ENCODE results near the gene TLE4. TPM values are rescaled to one million over a fixed set of nuclear protein-coding genes. Genes with fewer than 3 reads are reported as not detected.

The TLE4 gene
- total RNA-seq, 4 donors from 2014 or later, result 19.3 to 87.5 (median 41.5) TPM

DNA sequence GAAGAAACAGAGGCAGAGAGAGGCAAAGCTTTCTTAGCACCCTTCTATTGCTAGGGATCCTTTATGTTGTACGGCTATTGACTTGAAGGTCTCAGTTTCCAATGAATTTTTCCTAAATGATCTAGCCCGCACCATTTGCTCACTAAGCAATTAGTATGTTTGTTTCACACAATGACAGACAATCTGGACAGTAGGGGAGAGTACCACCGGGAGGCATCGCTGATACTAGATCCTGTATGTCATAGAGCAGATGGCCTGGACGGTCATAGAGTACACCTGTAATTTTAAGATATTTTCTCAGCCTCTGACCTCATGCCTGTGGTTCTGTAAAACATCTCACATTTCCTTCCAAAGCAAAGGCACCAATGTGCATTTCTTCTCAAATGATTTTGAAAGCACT lies 194.3 kb downstream of the TLE4 start:
- TF ChIP-seq POLR2AphosphoS5 (IDR thresholded peaks at IDR 0.05), result no peak
- TF ChIP-seq POLR2A (IDR thresholded peaks at IDR 0.05), result no peak
- TF ChIP-seq EP300 (IDR thresholded peaks at IDR 0.05; ENCODE audit: low read depth), result no peak
- TF ChIP-seq, protein P1, sequence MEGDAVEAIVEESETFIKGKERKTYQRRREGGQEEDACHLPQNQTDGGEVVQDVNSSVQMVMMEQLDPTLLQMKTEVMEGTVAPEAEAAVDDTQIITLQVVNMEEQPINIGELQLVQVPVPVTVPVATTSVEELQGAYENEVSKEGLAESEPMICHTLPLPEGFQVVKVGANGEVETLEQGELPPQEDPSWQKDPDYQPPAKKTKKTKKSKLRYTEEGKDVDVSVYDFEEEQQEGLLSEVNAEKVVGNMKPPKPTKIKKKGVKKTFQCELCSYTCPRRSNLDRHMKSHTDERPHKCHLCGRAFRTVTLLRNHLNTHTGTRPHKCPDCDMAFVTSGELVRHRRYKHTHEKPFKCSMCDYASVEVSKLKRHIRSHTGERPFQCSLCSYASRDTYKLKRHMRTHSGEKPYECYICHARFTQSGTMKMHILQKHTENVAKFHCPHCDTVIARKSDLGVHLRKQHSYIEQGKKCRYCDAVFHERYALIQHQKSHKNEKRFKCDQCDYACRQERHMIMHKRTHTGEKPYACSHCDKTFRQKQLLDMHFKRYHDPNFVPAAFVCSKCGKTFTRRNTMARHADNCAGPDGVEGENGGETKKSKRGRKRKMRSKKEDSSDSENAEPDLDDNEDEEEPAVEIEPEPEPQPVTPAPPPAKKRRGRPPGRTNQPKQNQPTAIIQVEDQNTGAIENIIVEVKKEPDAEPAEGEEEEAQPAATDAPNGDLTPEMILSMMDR (IDR thresholded peaks at IDR 0.05), result no peak
- Histone ChIP-seq H3K27me3 (no peaks in the 10 kb centered on the region), H3K4me1 (peaks cover 0 to 6% (median 3%) of the 10 kb centered on the region in 4 donors), H3K36me3 (no peaks in the 10 kb centered on the region), H3K4me3 (no peak overlapping the region), H3K27ac (no peak overlapping the region), H3K9me3 (no peaks in the 10 kb centered on the region)
- no peak for DNase-seq
- intact Hi-C loops (cut with DNase I; ENCODE audit: low total_unique reads), result no loop called here
- in situ Hi-C loops (cut with MboI; ENCODE audit: low pct_ligation_motif_present in 1 of 4, low pct_unique_long_range_greater_than_20kb in 1 of 4, low sequenced_read_pairs in 3 of 4), result loop anchor here in 1 of 4 donors (25.0 kb wide), 1 partner anchor 171 kb away; no protein-coding TSS in a partner anchor
- 80 to 94% methylated on average over 1 to 5 of the region's 5 CpGs for WGBS, 2 donors (ENCODE audit: low coverage in 1 of 2)

DNA sequence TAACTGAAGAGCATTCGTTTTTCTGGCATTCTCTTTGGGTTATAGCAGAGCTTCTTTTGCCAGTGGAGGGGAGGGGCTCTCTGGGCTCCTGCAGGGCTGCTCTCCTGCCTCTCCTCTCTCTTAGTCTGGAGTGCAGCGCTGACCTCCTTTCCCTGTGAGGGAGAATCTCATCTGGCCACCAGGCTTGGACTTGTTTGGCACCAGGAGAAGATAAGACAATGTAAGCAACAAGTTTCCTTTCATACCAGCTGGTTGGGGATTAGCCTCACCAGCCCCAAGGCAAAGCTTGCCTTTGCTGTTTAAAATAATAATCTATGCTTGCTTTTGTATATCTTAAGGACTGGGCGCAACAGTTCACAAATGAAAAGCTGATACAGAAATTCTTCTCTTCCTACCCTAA lies 196.4 kb downstream of the TLE4 start:
- Histone ChIP-seq H3K27ac (no peak overlapping the region), H3K27me3 (no peaks in the 10 kb centered on the region), H3K4me1 (peaks cover 0 to 6% (median 3%) of the 10 kb centered on the region in 4 donors), H3K4me3 (no peak overlapping the region), H3K9me3 (no peaks in the 10 kb centered on the region), H3K36me3 (no peaks in the 10 kb centered on the region)
- DNase-seq, result no peak
- intact Hi-C loops (cut with DNase I; ENCODE audit: low total_unique reads), result no loop called here
- in situ Hi-C loops (cut with MboI; ENCODE audit: low pct_ligation_motif_present in 1 of 4, low pct_unique_long_range_greater_than_20kb in 1 of 4, low sequenced_read_pairs in 3 of 4), result loop anchor here in 1 of 4 donors (25.0 kb wide), 1 partner anchor 169 kb away; no protein-coding TSS in a partner anchor
- TF ChIP-seq POLR2AphosphoS5 (IDR thresholded peaks at IDR 0.05) (no peak), EP300 (IDR thresholded peaks at IDR 0.05; ENCODE audit: low read depth) (no peak), POLR2A (IDR thresholded peaks at IDR 0.05) (no peak)
- TF ChIP-seq, protein P1 (IDR thresholded peaks at IDR 0.05), result no peak
- WGBS, 2 donors (ENCODE audit: low coverage in 1 of 2), result 57 to 61% methylated on average over 2 to 3 of the region's 3 CpGs

DNA sequence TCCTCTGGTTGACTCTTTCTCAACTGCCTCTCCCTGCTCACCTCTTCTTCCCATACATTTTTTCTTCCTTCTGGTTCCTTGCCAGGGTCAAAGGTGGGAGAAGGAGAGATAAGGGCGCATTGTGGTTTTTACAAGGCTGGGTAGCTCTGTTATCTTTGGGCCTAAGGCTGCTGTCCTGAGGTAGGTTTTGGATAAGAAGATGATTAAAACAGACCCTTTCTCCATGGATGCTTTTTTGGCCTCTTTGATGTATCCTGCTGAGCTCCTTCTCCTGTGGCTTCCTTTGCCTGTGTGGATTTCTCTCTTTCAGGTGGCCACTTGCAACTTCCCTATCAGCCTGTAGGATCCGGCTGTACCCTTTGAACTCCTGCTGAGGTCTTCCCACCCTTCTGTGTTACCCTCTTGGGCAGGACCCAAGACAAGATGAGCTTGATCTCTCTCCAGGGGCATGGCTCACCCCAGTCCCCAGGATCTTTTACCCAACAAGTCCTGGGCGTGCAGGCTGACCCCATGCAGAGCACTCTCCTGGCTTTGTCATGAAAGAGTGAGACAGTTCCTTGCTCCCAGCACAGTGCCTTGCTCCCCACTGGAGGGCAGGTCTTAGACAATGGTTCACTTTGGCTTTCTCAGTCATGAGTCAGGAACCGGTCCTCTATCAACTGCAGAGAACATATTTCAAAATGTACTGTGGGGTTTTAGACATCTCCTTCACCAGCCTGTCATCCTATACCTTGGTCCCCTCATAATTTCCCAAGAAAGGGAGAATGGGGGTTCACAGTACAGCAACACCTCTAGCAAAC lies 197.9 kb downstream of the TLE4 start:
- H3K4me3 ChIP-seq, result no peak overlapping the region
- DNase-seq, result no peak
- intact Hi-C loops (cut with DNase I; ENCODE audit: low total_unique reads), result no loop called here
- WGBS, 2 donors (ENCODE audit: low coverage in 1 of 2), result 77 to 90% methylated on average over 3 to 4 of the region's 4 CpGs
- in situ Hi-C loops (cut with MboI; ENCODE audit: low pct_ligation_motif_present in 1 of 4, low pct_unique_long_range_greater_than_20kb in 1 of 4, low sequenced_read_pairs in 3 of 4), result loop anchor here in 1 of 4 donors (25.0 kb wide), 1 partner anchor 168 kb away; no protein-coding TSS in a partner anchor
- no peak overlapping the region for H3K27ac ChIP-seq
- H3K36me3 ChIP-seq, result no peaks in the 10 kb centered on the region
- TF ChIP-seq POLR2AphosphoS5 (IDR thresholded peaks at IDR 0.05), result no peak
- peaks cover 0 to 5% (median 0%) of the 10 kb centered on the region in 4 donors for H3K4me1 ChIP-seq
- no peaks in the 10 kb centered on the region for H3K9me3 ChIP-seq
- H3K27me3 ChIP-seq, result no peaks in the 10 kb centered on the region

DNA sequence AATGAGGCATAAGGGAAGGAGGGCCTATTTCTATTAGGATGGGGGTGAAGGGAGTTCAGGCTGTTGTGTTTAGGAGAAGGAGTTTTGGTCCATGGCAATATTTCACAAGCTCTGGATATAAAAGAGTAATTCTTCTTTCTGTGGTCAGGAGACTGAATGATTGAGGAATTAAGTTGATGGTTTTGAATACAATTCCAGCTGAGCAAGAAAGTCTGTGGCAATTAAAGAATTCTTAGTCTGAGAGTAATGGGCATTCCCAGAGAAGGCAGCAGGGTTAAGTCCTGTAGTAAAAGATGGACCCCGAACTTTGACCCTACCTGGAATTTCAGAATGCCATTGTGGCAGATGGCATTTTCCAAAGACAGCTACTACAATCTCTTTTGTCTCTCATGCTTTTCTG lies 202.6 kb downstream of the TLE4 start:
- H3K9me3 ChIP-seq, result no peaks in the 10 kb centered on the region
- in situ Hi-C loops (cut with MboI; ENCODE audit: low pct_ligation_motif_present in 1 of 4, low pct_unique_long_range_greater_than_20kb in 1 of 4, low sequenced_read_pairs in 3 of 4), result loop anchor here in 1 of 4 donors (25.0 kb wide), 1 partner anchor 163 kb away; no protein-coding TSS in a partner anchor
- no peaks in the 10 kb centered on the region for H3K4me1 ChIP-seq
- no peaks in the 10 kb centered on the region for H3K27me3 ChIP-seq
- H3K4me3 ChIP-seq, result no peak overlapping the region
- intact Hi-C loops (cut with DNase I; ENCODE audit: low total_unique reads), result no loop called here
- WGBS, 2 donors (ENCODE audit: low coverage in 1 of 2), result 86% methylated on average over 1 of the region's 1 CpG; no CpG with 5 or more reads in 1 of the 2 donors
- TF ChIP-seq, protein P1 (IDR thresholded peaks at IDR 0.05), result no peak
- TF ChIP-seq POLR2A (IDR thresholded peaks at IDR 0.05) (no peak), POLR2AphosphoS5 (IDR thresholded peaks at IDR 0.05) (no peak), EP300 (IDR thresholded peaks at IDR 0.05; ENCODE audit: low read depth) (no peak)
- H3K36me3 ChIP-seq, result no peaks in the 10 kb centered on the region
- DNase-seq, result no peak
- no peak overlapping the region for H3K27ac ChIP-seq
